GM21528 (cell line): ENCODE results near the gene MIS18BP1.
"Not testable (repeated sequence)": the region's sequence is repeated elsewhere in the genome, so short reads cannot be mapped to it uniquely, and the experiment has no call there.

Experiments used
- ATAC-seq: cut with Tn5 transposase; IDR thresholded peaks from one replicate; pipeline ENCODE4 v1.9.1; 2021; ENCODE audit warnings: mild to moderate bottlenecking, moderate library complexity; ENCODE audit not compliant: unreplicated experiment, low FRiP score

Gene MIS18BP1

GRCh38 chr14:45247427-45247826 lies 5.6 kb downstream of the MIS18BP1 start:
- no peak for ATAC-seq

DNA sequence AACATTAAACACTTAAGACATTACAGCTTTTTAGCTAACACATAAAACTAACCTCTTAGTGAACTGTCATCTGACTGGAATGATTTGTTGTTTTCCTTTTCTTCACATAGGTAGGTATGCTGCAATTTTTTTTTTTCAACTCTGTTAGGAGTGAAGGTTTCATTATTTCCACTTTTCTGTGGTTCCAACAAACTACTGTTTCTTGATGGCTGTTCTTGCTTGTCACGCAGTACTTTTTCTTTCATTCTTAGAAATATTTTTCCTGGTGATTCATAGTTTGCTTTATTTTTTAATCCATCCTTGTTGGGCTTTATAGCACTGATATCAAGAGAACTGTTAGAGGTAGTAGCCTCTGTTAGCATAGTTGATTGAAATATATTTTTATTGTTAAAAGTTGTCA lies 6.3 kb downstream of the MIS18BP1 start:
- no peak for ATAC-seq

DNA sequence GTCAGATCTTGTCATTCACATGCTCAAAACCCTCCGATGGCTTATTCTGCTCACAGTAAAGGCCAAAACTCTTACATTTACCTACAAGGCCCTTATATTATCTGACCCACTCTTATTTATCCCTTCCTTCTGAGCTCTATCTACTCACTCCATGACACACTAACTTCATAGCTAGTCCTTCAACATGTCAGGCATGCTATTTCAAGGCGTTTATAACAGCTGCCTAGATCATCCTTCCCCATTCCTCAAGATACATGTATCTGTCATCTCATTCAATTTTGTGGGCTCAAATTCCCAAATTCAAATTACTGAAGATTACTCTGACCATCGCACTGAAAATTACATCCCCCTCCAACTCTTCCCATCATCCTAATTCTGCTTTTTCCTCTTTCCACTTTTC lies 6.9 kb downstream of the MIS18BP1 start:
- ATAC-seq = no peak

- no peak for ATAC-seq
Measured at GRCh38 chr14:45242706-45243105, 10.3 kb downstream of the MIS18BP1 start.

- no peak for ATAC-seq
Measured at GRCh38 chr14:45238988-45239387, 14.0 kb downstream of the MIS18BP1 start.

- no peak for ATAC-seq
Measured at GRCh38 chr14:45227566-45227965, 25.4 kb downstream of the MIS18BP1 start.

- no peak for ATAC-seq
Measured at GRCh38 chr14:45222485-45223262, 30.3 kb downstream of the MIS18BP1 start.

GRCh38 chr14:45214341-45214740 lies 38.7 kb downstream of the MIS18BP1 start:
- not testable (repeated sequence) for ATAC-seq

GRCh38 chr14:45213716-45214115 lies 39.3 kb downstream of the MIS18BP1 start:
- not testable (repeated sequence) for ATAC-seq

GRCh38 chr14:45212231-45212630 lies 40.8 kb downstream of the MIS18BP1 start:
- no peak for ATAC-seq

GRCh38 chr14:45211295-45211694 lies 41.7 kb downstream of the MIS18BP1 start:
- ATAC-seq = no peak

DNA sequence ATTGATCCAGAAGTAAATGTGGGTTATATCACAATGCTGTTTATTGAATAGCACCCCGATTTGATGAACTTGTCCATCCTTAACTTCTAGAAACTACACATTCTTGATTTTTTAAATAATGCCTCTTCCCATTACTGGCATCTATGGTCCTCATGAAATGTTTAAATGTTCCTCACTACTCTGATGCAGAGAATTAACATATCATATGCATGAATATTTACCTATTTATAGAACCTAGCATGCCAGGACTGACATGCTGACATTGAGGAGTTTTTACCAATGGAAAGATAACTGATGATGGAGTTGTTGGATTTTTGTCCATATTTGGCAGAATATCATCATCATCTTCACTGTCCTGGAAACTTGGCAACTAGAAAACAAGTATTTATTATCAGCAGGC lies 42.8 kb downstream of the MIS18BP1 start:
- ATAC-seq = no peak

- ATAC-seq = no peak
Measured at GRCh38 chr14:45204241-45204640, 48.8 kb downstream of the MIS18BP1 start.

DNA sequence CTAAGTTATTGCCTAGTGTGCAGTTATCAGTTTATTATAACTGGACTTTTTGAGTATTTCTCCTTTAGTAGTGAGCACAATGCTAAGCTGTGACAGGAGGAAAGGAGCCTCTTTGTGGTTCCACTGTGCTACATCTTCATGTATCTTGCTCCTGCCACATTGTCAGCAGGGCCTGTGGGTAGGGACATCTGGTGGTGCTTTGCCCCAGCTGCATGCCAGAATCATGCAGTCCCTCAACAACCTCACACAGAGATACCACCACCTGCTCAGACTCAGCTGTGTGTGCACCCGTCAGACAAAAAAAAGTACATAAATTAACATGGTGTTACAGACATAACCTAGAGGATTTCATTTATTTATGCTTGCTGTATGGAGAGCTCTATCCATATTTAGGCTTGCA lies 51.1 kb downstream of the MIS18BP1 start:
- ATAC-seq = no peak

- ATAC-seq = no peak
Measured at GRCh38 chr14:45199230-45199629, 53.8 kb downstream of the MIS18BP1 start.

DNA sequence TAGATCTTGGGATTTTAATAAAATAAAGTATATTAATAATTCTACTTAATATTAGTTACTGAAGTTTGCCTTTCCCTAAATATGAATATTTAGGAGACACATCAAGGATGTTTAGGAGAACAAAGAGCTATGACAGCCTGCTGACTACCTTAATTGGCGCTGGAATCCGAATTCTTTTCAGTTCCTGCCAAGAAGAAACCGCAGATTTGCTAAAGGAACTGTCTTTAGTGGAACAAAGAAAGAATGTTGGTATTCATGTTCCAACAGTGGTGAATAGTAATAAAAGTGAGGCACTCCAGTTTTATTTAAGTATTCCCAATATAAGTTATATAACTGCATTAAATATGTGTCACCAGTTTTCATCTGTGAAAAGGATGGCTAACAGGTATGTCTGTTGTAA lies 54.5 kb downstream of the MIS18BP1 start:
- ATAC-seq = no peak

GRCh38 chr14:45194964-45195363 lies 58.0 kb downstream of the MIS18BP1 start:
- peak; percentile 64 for ATAC-seq

DNA sequence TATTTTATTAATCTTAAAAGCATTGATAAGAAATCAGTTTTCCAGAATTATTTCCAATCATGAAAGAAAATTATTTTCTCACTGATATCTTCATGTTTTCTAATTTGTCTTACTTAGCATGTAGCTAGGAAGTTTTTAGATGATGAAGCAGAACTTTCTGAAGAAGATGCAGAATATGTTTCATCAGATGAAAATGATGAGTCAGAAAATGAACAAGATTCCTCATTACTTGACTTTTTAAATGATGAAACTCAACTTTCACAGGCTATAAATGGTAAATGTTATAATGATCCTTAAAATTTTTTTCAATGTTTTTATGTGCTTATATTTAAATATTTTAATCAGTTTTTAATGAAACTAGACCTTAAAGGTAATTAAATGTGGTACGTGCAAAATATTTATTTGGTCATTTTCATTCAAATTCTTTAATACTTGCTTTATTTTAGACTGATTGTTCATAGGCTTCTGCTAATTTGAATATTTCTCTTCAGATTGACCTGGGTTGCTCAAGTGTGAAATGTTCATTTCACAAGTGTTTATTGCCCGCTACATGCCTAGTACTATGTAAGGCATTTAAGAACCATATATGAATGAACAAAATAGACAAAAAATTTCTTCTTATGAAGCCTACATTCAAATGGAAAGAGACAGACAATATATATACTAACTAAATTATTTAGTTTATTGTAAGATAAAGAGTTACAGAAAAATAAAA lies 67.7 kb downstream of the MIS18BP1 start:
- no peak for ATAC-seq

DNA sequence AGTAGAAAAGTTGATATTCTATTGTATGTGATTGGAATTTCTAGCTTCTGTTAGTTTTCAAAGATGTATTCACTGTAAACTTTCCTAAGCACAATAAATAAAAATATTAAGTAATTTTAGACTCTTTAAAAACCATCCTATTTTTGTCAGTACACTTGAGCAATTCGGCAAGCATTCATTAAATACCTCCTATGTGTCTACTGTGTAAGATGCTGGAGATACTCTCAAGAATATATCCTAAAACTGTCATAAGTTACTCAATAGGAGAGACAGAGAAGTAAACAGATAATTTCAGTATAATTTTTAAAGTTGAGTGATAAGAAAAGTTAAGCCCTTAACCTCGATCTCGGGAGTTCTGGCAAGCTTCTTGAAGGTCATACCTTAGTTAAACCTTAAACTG lies 71.2 kb downstream of the MIS18BP1 start:
- no peak for ATAC-seq

DNA sequence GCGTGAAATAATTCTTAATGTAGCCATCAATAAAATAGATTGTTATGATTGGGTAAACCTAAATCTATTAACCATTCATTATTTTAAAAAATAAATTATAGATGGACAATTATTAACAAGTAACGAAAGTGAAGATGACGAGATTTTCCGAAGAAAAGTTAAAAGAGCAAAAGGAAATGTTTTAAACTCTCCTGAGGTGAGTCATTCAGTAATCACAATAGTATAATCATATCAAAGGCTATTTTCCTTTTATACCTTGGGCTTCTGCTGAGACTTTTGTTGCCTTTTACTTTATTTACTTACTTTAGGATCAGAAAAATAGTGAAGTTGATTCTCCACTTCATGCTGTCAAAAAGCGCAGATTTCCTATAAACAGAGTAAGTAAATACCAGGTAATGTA lies 71.7 kb downstream of the MIS18BP1 start:
- no peak for ATAC-seq

DNA sequence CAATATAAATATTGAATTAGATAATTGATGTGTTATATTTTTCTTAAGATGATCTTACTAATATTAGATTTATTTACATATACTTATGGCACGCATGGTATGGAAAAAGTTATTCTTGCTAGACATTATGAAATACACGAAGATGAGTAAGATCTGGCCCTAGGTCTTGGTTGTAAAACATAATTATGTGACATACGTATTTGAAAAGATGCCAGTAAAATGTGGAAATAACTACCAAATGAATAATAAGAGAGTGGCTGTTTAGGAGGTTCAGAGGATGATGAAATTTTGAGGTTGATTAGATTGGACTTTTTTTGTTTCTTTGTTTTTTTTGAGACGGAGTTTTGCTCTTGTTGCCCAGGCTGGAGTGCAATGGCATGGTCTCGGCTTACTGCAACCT lies 75.9 kb downstream of the MIS18BP1 start:
- no peak for ATAC-seq

DNA sequence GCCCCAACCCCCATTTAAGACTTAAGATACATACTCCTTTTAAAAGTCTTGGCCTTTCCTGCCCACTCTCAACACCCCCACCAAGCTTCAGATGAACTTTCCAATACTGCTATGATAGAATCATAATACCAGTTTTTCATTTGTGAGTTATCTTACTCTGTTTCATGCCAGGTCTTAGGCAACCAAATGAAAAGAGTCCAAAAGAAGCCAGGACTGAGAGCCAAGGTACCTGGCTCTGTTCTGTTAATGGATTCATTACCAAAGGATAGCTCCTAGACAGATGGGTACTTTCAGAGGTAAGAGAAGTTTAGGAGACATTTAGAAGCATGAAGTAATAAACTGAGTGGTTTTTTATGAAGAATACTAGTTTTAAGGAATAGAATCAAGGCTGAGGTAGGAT lies 83.1 kb downstream of the MIS18BP1 start:
- no peak for ATAC-seq
